ENCODE measurements around the gene CLC.
"Not testable (repeated sequence)": the region's sequence is repeated elsewhere in the genome, so short reads cannot be mapped to it uniquely, and the experiment has no call there.

The CLC gene

DNA sequence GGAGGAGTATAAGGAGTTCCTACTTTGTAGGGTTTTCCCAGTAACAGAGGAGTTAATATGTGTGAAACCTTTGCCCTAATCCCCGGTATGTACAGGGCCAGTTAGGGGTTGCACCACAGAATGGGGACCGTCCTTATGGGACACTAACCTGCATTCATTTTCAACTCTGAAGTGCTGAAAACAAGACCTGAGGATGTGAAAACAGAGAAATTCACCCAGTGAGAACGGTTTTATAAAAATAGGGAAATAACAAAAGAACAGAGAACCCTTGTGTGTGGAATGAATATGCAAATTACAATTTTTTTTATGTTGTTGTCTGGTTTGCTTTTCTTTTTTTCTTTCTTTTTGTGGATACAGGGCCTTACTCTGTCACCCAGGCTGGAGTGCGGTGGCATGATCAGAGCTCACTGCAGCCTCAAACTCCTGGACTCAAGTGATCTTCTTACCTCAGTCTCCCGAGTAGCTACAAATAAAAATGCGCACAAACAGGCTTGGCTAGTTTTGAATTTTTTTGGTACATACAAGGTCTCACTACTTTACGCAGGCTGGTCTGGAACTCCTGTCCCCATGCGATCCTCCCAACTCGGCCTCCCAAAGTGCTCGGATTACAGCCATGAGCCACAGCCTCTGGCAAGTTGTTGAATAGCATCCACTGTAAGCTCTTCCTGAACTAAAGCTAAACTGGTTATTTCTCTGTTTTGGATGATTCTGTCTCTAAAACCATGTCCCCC, 10.6 kb downstream of the CLC start:
- no peak for DNase-seq

GRCh38 chr19:39725995-39726394, 11.8 kb downstream of the CLC start:
- no peak for DNase-seq

- not testable (repeated sequence) for DNase-seq
Measured at GRCh38 chr19:39720144-39720543, 17.7 kb downstream of the CLC start.

DNA sequence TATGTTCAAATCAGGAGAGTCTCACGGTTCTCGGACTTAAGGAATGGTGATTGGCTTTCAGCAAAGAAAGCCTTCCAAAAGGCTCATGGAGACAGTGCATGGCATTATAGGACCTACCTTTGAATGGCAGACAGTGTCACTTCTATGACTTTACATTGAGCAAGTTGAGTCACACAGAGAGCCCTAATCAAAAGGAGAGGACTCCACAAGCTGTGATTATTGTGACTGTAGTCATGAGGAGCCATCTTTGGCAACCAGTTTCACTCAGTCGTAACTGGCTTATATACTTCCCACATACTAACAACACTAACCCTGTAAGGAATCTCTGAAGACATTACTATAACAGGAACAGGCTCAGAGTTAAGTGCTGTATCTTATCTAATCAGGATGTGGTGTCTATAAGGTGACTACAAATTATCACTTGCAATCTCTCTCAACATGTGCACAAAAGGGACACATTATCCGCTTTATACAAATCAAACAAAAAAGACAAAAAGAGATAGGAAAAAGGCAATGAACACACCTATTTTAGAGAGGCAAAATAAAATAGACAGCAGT, 27.4 kb downstream of the CLC start:
- no peak for DNase-seq

DNA sequence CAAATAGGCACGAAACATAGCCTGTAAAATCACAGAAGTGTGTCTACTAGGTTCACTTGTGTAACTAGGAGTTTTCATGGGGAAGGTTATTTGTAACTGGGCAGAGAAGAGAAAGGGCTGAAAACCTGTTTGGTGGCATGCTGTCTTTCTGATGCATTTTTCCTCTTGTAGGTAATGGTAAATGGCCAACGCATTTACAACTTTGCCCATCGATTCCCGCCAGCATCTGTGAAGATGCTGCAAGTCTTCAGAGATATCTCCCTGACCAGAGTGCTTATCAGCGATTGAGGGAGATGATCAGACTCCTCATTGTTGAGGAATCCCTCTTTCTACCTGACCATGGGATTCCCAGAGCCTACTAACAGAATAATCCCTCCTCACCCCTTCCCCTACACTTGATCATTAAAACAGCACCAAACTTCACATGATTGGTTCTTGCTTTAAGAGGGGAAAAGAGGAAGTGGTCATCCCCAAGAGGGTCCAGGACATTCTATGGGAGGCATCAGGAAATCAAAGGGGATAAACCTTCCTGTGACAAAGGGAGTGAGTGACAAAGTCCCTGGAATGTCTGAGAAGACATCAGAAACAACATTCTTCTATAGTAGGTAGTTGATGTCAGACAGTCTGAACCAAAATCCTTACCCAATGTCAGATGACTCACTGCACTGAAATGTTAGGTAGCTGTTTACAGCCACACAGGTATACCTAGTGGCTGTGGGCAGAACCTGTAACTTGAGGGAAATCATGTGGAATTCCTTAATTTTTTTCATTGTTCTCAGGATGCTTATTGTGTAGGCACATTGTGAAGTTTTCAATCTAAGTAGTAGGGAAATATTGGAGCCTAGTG, 28.6 kb downstream of the CLC start:
- DNase-seq, result no peak

DNA sequence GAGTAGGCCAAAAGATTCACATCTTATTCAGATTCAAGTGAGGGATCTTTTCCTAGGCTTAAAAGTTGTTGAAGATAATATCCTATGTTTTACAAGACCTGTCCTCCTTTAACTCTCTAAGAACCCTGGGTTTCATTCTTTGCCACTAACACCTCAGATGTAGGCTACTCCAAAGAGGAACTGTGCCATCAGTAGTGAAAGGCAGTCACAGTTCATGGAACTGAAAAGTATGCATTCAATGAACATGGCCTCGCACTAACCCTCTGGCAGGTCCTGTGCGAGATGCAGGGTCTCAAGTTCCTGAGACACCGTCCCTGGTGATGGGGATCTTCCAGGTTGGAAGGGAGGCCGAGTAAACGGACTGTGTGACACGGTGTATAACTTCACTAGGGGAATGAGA, 29.2 kb downstream of the CLC start:
- DNase-seq, result no peak

DNA sequence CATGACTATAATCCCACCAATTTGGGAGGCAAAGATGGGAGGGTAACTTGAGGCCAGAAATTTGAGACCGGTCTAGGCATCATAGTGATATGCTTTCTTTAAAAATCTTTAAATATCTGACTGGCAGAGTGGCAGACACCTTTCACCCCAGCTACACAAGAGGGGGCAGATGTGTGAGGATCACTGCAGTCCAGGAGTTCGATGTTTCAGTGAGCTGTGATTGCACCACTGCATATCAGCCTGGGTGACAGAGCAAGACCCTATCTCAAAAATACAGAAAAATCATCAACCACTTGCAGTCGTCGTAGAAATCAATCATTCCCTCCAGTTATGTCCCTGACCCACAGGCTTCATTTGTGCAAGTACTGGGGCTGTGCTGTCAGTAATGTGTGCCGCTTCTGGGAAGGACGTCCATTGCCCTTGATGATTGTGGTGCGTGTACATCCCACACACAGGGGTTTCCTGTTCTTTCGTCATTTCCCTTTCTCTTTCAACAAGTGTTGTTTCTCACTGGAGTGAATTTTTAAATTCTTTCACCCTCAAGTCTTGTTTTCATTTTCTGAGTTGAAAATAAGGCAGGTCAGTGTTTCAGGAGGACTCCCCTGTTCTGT, 32.1 kb downstream of the CLC start:
- no peak for DNase-seq

DNA sequence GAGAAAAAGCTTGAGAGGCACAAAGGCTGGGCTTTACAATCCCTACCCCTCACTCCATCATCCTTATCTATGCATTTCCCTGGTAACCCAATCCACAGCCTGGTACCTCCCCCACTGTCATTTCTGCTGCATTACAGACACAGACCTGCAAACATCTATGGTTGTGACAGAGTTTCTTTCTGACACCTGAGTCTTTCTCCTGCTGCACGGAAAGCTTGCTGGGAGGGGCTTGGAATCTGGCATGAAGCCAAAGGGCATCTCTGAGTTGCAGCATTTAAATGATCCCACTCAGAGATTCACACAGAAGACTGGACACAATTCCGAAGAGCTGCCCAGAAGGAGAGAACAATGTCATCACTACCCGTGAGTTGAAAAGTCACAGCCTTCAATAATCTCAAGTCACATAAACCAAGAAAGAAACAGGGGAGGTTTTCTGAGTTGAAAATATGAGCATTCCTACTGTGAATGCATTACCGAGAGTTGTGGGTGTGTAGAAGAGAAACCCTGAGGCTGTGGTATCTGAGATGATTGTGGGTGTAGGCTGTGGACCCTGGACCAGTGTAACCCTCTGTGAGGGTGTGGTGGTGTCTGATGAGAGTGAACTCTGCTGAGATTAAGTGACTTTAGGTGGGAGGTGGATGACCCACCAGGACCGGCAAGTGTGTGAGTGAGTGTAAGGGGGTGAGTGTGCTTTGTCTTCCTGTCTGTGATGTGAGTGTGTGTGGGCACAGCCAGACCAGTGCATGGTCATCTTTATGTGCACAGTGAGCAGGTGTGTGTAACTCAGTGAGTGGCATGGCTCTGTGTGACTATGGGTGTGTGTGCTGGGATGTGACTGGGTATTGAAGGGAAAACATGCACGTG, 33.4 kb downstream of the CLC start, which contains the start of gene LGALS14:
Gene LGALS14 (plus strand): TSS at position 301 of the 864 bp plus-strand sequence. CDS start 48 bp downstream, at position 349.
- DNase-seq, result no peak

- no peak for DNase-seq
Measured at GRCh38 chr19:39701291-39701690, 36.5 kb downstream of the CLC start.

- no peak for DNase-seq
Measured at GRCh38 chr19:39698535-39698934, 39.3 kb downstream of the CLC start.

GRCh38 chr19:39696387-39696786, 41.4 kb downstream of the CLC start:
- no peak for DNase-seq

DNA sequence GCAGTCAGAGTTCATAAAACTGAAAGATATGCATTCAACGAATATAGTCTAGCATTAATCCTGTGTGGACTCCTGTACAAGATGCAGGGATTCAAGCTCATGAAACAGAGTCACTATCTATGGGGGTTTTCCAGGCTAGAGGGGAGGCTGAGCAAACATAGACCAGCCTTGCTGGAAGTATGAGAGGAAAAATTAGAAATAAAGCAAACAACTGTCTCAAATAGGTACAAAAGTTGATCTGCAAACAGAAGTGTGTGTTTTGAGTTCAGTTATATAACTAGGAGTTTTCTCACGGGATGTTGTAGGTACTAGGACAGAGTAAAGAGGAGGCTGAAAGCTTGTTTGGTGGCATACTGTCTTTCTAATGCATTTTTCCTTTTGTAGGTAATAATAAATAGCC, 42.1 kb downstream of the CLC start:
- no peak for DNase-seq

GRCh38 chr19:39692822-39693221, 45.0 kb downstream of the CLC start:
- no peak for DNase-seq

GRCh38 chr19:39692166-39692565, 45.7 kb downstream of the CLC start:
- no peak for DNase-seq

- not testable (repeated sequence) for DNase-seq
Measured at GRCh38 chr19:39688637-39689036, 49.2 kb downstream of the CLC start.

DNA sequence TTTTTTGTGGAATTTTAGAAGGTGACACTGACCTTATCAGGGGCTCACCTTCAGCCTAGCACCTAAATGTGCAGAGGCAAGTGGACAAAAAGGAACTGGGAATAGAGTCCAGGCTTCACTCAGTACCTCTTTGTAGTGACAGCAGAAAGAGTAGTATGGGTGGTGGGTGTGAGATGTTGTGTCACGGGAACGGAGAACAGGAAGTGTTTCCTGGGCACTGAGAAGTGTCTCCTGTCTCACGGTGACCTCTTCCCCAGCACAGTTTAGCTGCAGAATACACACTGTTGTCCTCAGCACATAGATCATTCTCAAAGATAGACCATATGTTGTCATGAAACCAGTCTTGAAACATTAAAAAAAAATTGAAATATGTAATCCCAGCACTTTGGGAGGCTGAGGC, 51.1 kb downstream of the CLC start:
- DNase-seq, result no peak

DNA sequence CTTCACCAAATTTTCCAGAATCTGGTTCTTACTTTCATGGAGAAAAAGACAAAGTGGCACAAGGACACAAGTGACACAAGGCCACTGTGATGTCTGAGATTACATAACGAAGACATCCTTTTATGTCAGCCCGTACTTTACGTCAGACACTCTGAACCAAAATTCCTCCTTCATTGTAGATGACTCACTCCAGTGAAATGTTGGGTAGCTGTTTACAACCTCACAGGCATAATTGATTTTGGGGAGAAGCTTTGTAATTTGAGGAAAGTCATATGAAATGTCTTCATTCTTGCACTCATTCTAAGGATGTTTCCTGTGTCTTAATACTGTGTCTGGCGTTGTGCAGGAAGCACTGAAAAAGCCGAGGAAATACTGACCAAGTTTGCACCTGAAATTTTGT, 53.6 kb downstream of the CLC start:
- DNase-seq, result no peak

DNA sequence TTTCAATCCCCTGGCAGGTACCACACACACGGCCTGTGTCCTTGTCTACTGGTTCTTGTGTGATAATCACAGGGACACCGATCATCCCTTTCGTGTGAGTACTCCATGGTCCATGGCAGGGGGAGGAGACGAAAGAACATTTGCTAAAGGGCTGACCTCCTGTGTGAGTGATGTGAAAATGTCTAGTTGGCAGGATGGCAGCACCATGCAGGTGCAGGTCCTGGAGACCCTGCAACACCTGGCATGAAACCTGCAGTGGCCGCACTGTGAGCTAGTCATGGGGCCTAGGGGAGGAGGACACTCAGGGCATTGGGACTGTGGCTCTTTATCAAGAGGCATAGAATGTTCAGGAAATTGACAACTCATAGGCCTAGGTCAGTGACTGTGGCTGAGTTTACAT, 56.4 kb downstream of the CLC start:
- no peak for DNase-seq
